B cell (primary cell): Measurements from ENCODE around the gene CYP4F22.

Source experiments
- CTCF ChIP-seq: fragments of 200-600 bp; IDR thresholded peaks from one replicate; pipeline ENCODE4 v1.8.0; 2022; ENCODE audit warnings: antibody characterized with exemption, mild to moderate bottlenecking
- EZH2 ChIP-seq: IDR thresholded peaks from 2 replicates; pipeline ENCODE4 v1.6.1; 2012; ENCODE audit warnings: borderline replicate concordance, low read depth, mild to moderate bottlenecking, moderate library complexity, low read length; ENCODE audit not compliant: insufficient read depth, poor library complexity, severe bottlenecking

GRCh38 chr19:15576526-15577156 is 68.3 kb downstream of the CYP4F22 start:
- TF ChIP-seq EZH2 (no peak), CTCF (no peak)
